Right lobe of liver (tissue), 6 donors: ENCODE results near the gene PRSS33. TPM values are rescaled to one million over a fixed set of nuclear protein-coding genes. Genes with fewer than 3 reads are reported as not detected.
A peak's percentile ranks its signal among the peaks of the same experiment; 100 is the strongest.

ENCODE experiments used
- ATAC-seq, 4 donors: fragments of 200-7000 bp; cut with Tn5 transposase; one replicate each; pipeline ENCODE4 v1.9.1; 2020; ENCODE audit warnings: mild to moderate bottlenecking in 4 of 4, moderate library complexity in 4 of 4
- DNase-seq, 3 donors: peaks; one replicate each; pipeline ENCODE4 v3.0.0-alpha.2; 2020
- H3K27ac ChIP-seq, 3 donors: fragments of 200-600 bp; one replicate each; pipeline ENCODE4 v1.8.0; 2022
- H3K27me3 ChIP-seq, 2 donors: fragments of 200-600 bp; one replicate each; pipeline ENCODE4 v1.8.0; 2022
- H3K36me3 ChIP-seq, 4 donors: fragments of 200-600 bp; sonication (generic) in 1 of 4; one replicate each; pipeline versions ENCODE4 v1.5.1 to v1.8.0; 2017 to 2022; ENCODE audit warnings: control low read depth in 1 of 4
- H3K4me1 ChIP-seq, 4 donors: fragments of 200-600 bp; sonication (generic) in 1 of 4; one replicate each; pipeline versions ENCODE4 v1.5.1 to v1.8.0; 2017 to 2022; ENCODE audit warnings: control low read depth in 1 of 4
- H3K4me3 ChIP-seq, 3 donors: fragments of 200-600 bp; one replicate each; pipeline ENCODE4 v1.8.0; 2022
- H3K9me3 ChIP-seq, 4 donors: fragments of 200-600 bp; sonication (generic) in 1 of 4; one replicate each; pipeline versions ENCODE4 v1.5.1 to v1.8.0; 2017 to 2022; ENCODE audit warnings: control low read depth in 1 of 4
- CTCF ChIP-seq, 4 donors: fragments of 200-600 bp in 3 of 4; fragments of 450-650 bp in 1 of 4; IDR thresholded peaks; one replicate each; pipeline versions ENCODE4 v1.5.1 to v1.8.0; 2016 to 2022; ENCODE audit warnings: antibody characterized with exemption in 4 of 4, mild to moderate bottlenecking in 2 of 4
- POLR2A ChIP-seq: fragments of 450-650 bp; IDR thresholded peaks from one replicate; pipeline ENCODE4 v1.6.1; 2017; ENCODE audit warnings: antibody characterized with exemption, mild to moderate bottlenecking
- WGBS: methylation state at CpG from one replicate; pipeline ENCODE4 v1.1.6; 2018; ENCODE audit warnings: low coverage, low lambda C conversion rate; ENCODE audit not compliant: insufficient coverage; ENCODE audit errors: missing lambda C conversion rate; 5-methylcytosine and 5-hydroxymethylcytosine counted together
- intact Hi-C, 2 donors: fragments of 100-400 bp; cut with DNase I; formaldehyde crosslinking; loops; one replicate each; pipeline versions ENCODE4 v1.11.2 to v1.14.1; 2022
- total RNA-seq, 6 experiments: library from RNA; depleted of rRNA in 2 of 6; stranded (reverse); fragments of >200 nt in 2 of 6; fragmentation: NEBNext Ultra II Directional in 3 of 6; extraction: Animal tissue kit (Norgen Biotek cat#: 25700) in 3 of 6; gene quantifications; one replicate each; pipeline versions ENCODE4 v1.1.0 to v1.2.4, GENCODE V29; 2016 to 2023
- donor health status: DM: no; HTN: yes; CAD: no.
- donor health status: DM: no; HTN: no; CAD: no.
- donor health status: DM: no; HTN: no; CAD: no.
- donor health status: DM: no; HTN: yes; CAD: no.
- donor health status: DM: no; HTN: yes; CAD: no.

The PRSS33 gene
- total RNA-seq, 6 experiments from 2014 or later: not detected

DNA sequence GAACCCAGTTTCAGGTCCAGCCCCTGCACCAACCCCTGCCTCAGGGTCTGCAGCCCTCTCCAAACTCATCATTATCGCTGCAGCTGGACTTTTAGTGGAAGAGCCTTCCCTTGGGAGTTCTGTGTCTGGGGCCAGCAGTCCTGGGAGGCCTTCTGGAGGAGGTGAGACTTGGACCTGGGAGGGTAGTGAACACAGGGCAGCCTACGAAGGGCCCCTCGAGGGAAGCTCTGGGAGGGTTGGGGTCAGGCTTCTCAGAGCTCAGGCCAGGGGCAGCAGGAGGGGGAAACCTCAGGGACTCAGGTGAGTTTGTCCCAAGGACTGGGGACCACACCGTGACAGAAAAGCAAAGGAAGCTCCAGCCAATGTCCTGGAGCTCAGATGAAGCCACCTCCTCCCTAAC, 46.2 kb downstream of the PRSS33 start:
- intact Hi-C loops: no loop called here
- peak in 1 of 3 donors; percentile 31 for DNase-seq
- H3K27me3 ChIP-seq: no peaks in the 10 kb centered on the region
- H3K27ac ChIP-seq: no peak overlapping the region
- no peaks in the 10 kb centered on the region for H3K36me3 ChIP-seq
- WGBS: no CpG with 5 or more reads among the region's 4 CpGs
- H3K4me3 ChIP-seq: no peak overlapping the region
- TF ChIP-seq CTCF (IDR thresholded peaks at IDR 0.05): no peak
- no peak for TF ChIP-seq POLR2A
- no peak for ATAC-seq
- no peaks in the 10 kb centered on the region for H3K4me1 ChIP-seq
- H3K9me3 ChIP-seq: no peaks in the 10 kb centered on the region

- H3K4me1 ChIP-seq: no peaks in the 10 kb centered on the region
- WGBS: no CpG with 5 or more reads among the region's 6 CpGs
- no peaks in the 10 kb centered on the region for H3K27me3 ChIP-seq
- DNase-seq: peak in 1 of 3 donors; percentile 35
- H3K27ac ChIP-seq: no peak overlapping the region
- ATAC-seq: no peak
- intact Hi-C loops: no loop called here
- no peaks in the 10 kb centered on the region for H3K36me3 ChIP-seq
- H3K4me3 ChIP-seq: no peak overlapping the region
- no peak for TF ChIP-seq CTCF (IDR thresholded peaks at IDR 0.05)
- TF ChIP-seq POLR2A: no peak
- no peaks in the 10 kb centered on the region for H3K9me3 ChIP-seq
These were observed 46.9 kb downstream of the PRSS33 start for GRCh38 chr16:2740476-2740875.

- Histone ChIP-seq H3K4me3 (no peak overlapping the region), H3K27me3 (no peaks in the 10 kb centered on the region), H3K27ac (no peak overlapping the region), H3K9me3 (no peaks in the 10 kb centered on the region), H3K36me3 (no peaks in the 10 kb centered on the region), H3K4me1 (no peaks in the 10 kb centered on the region)
- TF ChIP-seq POLR2A (no peak), CTCF (IDR thresholded peaks at IDR 0.05) (no peak)
- ATAC-seq (no peak), DNase-seq (peak in 1 of 3 donors; percentile 36)
- intact Hi-C loops: no loop called here
- 61% methylated on average over 5 of the region's 8 CpGs for WGBS
These were observed 47.5 kb downstream of the PRSS33 start for GRCh38 chr16:2739625-2740430.

- H3K4me3 ChIP-seq: no peak overlapping the region
- DNase-seq (peak in 1 of 3 donors; percentile 45), ATAC-seq (no peak)
- TF ChIP-seq CTCF (IDR thresholded peaks at IDR 0.05) (no peak), POLR2A (no peak)
- H3K4me1 ChIP-seq: no peaks in the 10 kb centered on the region
- H3K27ac ChIP-seq: no peak overlapping the region
- WGBS: no CpG with 5 or more reads among the region's 5 CpGs
- H3K9me3 ChIP-seq: no peaks in the 10 kb centered on the region
- H3K36me3 ChIP-seq: no peaks in the 10 kb centered on the region
- no peaks in the 10 kb centered on the region for H3K27me3 ChIP-seq
- intact Hi-C loops: no loop called here
These were observed 48.7 kb downstream of the PRSS33 start for GRCh38 chr16:2738615-2739014.
